ENCODE data around the gene CES2. TPM values are rescaled to one million over a fixed set of nuclear protein-coding genes. Genes with fewer than 3 reads are reported as not detected.

CES2 gene
- total and polyA plus RNA-seq, 3 experiments from 2014 or later, result 23.5 to 26.6 (median 23.8) TPM

DNA sequence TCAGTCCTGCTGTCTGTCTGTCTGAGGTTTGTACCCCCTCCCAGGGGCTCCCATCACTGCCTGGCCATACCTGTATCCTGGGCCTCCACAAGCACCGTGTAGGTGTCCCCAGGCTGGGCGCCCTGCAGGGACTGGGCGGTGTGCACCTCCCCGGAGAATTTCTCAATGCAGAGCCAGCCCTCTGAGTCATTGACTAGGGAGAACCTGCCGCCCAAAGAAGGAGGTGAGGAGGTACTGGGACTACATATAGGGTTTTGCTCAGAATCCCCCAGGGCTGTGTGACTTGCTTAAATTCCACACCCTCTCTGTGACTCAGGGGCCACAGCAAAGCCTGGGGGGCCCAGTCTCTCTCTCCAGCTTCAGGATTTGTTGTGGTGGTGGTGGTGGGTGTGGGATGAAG is 24.2 kb upstream of the CES2 start:
- ChIA-PET CTCF (no interaction called here), POLR2A (no interaction called here)
- H3K27me3 Mint-ChIP-seq, result peaks cover 0 to 1% of the 10 kb centered on the region in 2 donors
- H3K27ac Mint-ChIP-seq, result no peak overlapping the region
- DNase-seq, result no peak
- H3K9me3 ChIP-seq (ENCODE audit: low read length), result no peaks in the 10 kb centered on the region
- peaks cover 0 to 4% (median 4%) of the 10 kb centered on the region in 3 donors for H3K4me1 Mint-ChIP-seq
- H3K9me3 Mint-ChIP-seq, result no peaks in the 10 kb centered on the region
- H3K27me3 ChIP-seq (ENCODE audit: insufficient read depth, low read length, poor library complexity, severe bottlenecking), result no peaks in the 10 kb centered on the region
- H3K36me3 ChIP-seq (ENCODE audit: insufficient read depth, low read length), result no peaks in the 10 kb centered on the region
- H3K4me3 Mint-ChIP-seq, result no peak overlapping the region
- H3K4me1 ChIP-seq (ENCODE audit: insufficient read depth, low read length), result no peaks in the 10 kb centered on the region
- no peaks in the 10 kb centered on the region for H3K36me3 Mint-ChIP-seq
- H3K4me3 ChIP-seq (ENCODE audit: low read length), result no peak overlapping the region
- no peak overlapping the region for H3K27ac ChIP-seq (ENCODE audit: low read depth, low read length)

DNA sequence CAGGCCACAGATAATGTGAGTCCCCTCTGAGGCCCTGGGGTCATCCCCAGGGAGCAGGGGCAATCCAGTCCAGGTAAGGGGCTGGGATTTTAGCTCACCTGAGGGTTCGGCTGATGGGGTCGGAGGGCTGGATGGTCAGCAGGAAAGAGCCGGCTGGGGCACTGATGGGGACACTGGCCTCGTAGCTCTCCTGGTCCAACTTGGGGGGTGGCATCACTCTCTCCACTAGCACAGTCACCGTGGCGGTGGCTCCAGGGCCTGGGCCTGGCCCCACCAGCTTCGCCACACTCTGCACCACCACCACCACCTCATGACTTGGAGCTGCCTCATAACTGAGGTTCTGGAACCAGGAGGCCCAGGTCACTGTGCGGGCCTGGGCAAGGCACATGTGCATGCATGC is 23.5 kb upstream of the CES2 start:
- Mint-ChIP-seq H3K9me3 (no peaks in the 10 kb centered on the region), H3K4me1 (no peaks in the 10 kb centered on the region), H3K27ac (no peak overlapping the region), H3K4me3 (no peak overlapping the region), H3K27me3 (peaks cover 0 to 1% of the 10 kb centered on the region in 2 donors), H3K36me3 (no peaks in the 10 kb centered on the region)
- no peaks in the 10 kb centered on the region for H3K36me3 ChIP-seq (ENCODE audit: insufficient read depth, low read length)
- POLR2A ChIA-PET, result no interaction called here
- H3K9me3 ChIP-seq (ENCODE audit: low read length), result no peaks in the 10 kb centered on the region
- CTCF ChIA-PET, result no interaction called here
- H3K4me3 ChIP-seq (ENCODE audit: low read length), result no peak overlapping the region
- H3K27ac ChIP-seq (ENCODE audit: low read depth, low read length), result no peak overlapping the region
- DNase-seq, result no peak
- H3K27me3 ChIP-seq (ENCODE audit: insufficient read depth, low read length, poor library complexity, severe bottlenecking), result no peaks in the 10 kb centered on the region
- H3K4me1 ChIP-seq (ENCODE audit: insufficient read depth, low read length), result no peaks in the 10 kb centered on the region

DNA sequence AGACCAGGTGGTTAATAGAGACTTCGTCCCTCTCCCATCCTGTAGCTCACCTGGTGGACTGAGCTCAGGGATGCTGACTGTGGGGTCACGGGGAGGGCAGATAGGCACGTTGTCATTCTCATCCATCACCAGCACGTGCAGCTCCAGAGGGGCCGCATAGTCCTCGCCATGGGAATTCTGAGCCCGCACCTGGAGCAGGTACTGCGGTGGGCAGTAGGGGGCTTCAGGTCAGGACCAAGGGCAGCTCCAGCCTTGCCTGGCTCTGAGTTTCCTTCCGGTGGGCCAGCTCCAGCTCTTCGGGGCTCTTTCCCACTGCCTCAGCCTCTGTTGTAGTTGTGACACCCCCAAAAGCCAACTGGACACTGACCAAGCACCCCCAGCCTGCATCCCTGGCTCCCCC is 22.2 kb upstream of the CES2 start:
- H3K4me3 ChIP-seq (ENCODE audit: low read length), result no peak overlapping the region
- ChIA-PET CTCF (no interaction called here), POLR2A (no interaction called here)
- H3K4me1 ChIP-seq (ENCODE audit: insufficient read depth, low read length), result no peaks in the 10 kb centered on the region
- H3K27me3 ChIP-seq (ENCODE audit: insufficient read depth, low read length, poor library complexity, severe bottlenecking), result no peaks in the 10 kb centered on the region
- no peaks in the 10 kb centered on the region for H3K36me3 ChIP-seq (ENCODE audit: insufficient read depth, low read length)
- H3K4me1 Mint-ChIP-seq, result no peaks in the 10 kb centered on the region
- no peaks in the 10 kb centered on the region for H3K9me3 ChIP-seq (ENCODE audit: low read length)
- no peaks in the 10 kb centered on the region for H3K9me3 Mint-ChIP-seq
- no peak overlapping the region for H3K27ac Mint-ChIP-seq
- no peaks in the 10 kb centered on the region for H3K36me3 Mint-ChIP-seq
- H3K27ac ChIP-seq (ENCODE audit: low read depth, low read length), result no peak overlapping the region
- H3K27me3 Mint-ChIP-seq, result peaks cover 0 to 1% of the 10 kb centered on the region in 2 donors
- no peak for DNase-seq
- no peak overlapping the region for H3K4me3 Mint-ChIP-seq

DNA sequence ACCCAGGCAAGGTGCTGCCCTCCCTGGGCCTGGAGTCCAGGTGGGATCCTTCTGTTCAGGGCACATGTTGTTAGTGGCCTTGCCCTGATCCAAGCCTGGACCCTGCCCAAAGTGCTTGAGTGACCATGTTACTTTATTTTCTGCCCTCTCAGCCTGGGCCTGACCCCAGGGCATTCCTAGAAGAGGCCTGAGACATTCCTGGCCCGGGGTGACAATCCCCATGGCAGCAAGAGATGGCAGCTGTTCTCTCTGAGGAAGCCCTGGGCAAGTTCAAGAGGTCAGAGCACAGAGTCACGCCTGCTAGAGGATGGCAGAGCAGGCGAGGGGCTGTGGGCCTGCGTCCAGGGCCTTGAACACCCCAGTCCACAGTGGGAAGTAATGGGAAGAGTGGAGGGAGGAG is 21.6 kb upstream of the CES2 start:
- Mint-ChIP-seq H3K9me3 (no peaks in the 10 kb centered on the region), H3K36me3 (no peaks in the 10 kb centered on the region), H3K4me1 (no peaks in the 10 kb centered on the region), H3K27ac (no peak overlapping the region), H3K4me3 (no peak overlapping the region), H3K27me3 (peaks cover 0 to 1% of the 10 kb centered on the region in 2 donors)
- no peaks in the 10 kb centered on the region for H3K9me3 ChIP-seq (ENCODE audit: low read length)
- ChIA-PET POLR2A (no interaction called here), CTCF (no interaction called here)
- no peak for DNase-seq
- H3K27ac ChIP-seq (ENCODE audit: low read depth, low read length), result no peak overlapping the region
- H3K4me1 ChIP-seq (ENCODE audit: insufficient read depth, low read length), result no peaks in the 10 kb centered on the region
- no peaks in the 10 kb centered on the region for H3K27me3 ChIP-seq (ENCODE audit: insufficient read depth, low read length, poor library complexity, severe bottlenecking)
- no peak overlapping the region for H3K4me3 ChIP-seq (ENCODE audit: low read length)
- H3K36me3 ChIP-seq (ENCODE audit: insufficient read depth, low read length), result no peaks in the 10 kb centered on the region

GRCh38 chr16:66914541-66914940 is 20.8 kb upstream of the CES2 start:
- no peak overlapping the region for H3K27ac ChIP-seq (ENCODE audit: low read depth, low read length)

GRCh38 chr16:66915041-66915440 is 20.3 kb upstream of the CES2 start:
- ChIA-PET CTCF (no interaction called here), POLR2A (no interaction called here)
- H3K4me3 Mint-ChIP-seq, result no peak overlapping the region
- H3K27ac ChIP-seq (ENCODE audit: low read depth, low read length), result no peak overlapping the region
- H3K27me3 Mint-ChIP-seq, result peaks cover 1 to 2% of the 10 kb centered on the region in 2 donors
- no peaks in the 10 kb centered on the region for H3K27me3 ChIP-seq (ENCODE audit: insufficient read depth, low read length, poor library complexity, severe bottlenecking)
- H3K36me3 ChIP-seq (ENCODE audit: insufficient read depth, low read length), result no peaks in the 10 kb centered on the region
- H3K4me3 ChIP-seq (ENCODE audit: low read length), result no peak overlapping the region
- no peaks in the 10 kb centered on the region for H3K4me1 Mint-ChIP-seq
- no peaks in the 10 kb centered on the region for H3K9me3 Mint-ChIP-seq
- no peaks in the 10 kb centered on the region for H3K4me1 ChIP-seq (ENCODE audit: insufficient read depth, low read length)
- H3K9me3 ChIP-seq (ENCODE audit: low read length), result no peaks in the 10 kb centered on the region
- no peak for DNase-seq
- no peaks in the 10 kb centered on the region for H3K36me3 Mint-ChIP-seq
- H3K27ac Mint-ChIP-seq, result no peak overlapping the region

More at GRCh38 chr16:66914541-66914940, 20.8 kb upstream of the CES2 start:
- H3K4me1 ChIP-seq (ENCODE audit: insufficient read depth, low read length), result no peaks in the 10 kb centered on the region
- ChIA-PET CTCF (no interaction called here), POLR2A (no interaction called here)
- H3K4me3 ChIP-seq (ENCODE audit: low read length), result no peak overlapping the region
- H3K4me3 Mint-ChIP-seq, result no peak overlapping the region
- peaks cover 0 to 1% of the 10 kb centered on the region in 2 donors for H3K27me3 Mint-ChIP-seq
- no peak for DNase-seq
- H3K36me3 Mint-ChIP-seq, result no peaks in the 10 kb centered on the region
- peak overlapping the region in 2 of 8 donors; percentile 13 to 70 for H3K27ac Mint-ChIP-seq
- H3K27me3 ChIP-seq (ENCODE audit: insufficient read depth, low read length, poor library complexity, severe bottlenecking), result no peaks in the 10 kb centered on the region
- no peaks in the 10 kb centered on the region for H3K4me1 Mint-ChIP-seq
- H3K36me3 ChIP-seq (ENCODE audit: insufficient read depth, low read length), result no peaks in the 10 kb centered on the region
- H3K9me3 Mint-ChIP-seq, result no peaks in the 10 kb centered on the region
- H3K9me3 ChIP-seq (ENCODE audit: low read length), result no peaks in the 10 kb centered on the region

DNA sequence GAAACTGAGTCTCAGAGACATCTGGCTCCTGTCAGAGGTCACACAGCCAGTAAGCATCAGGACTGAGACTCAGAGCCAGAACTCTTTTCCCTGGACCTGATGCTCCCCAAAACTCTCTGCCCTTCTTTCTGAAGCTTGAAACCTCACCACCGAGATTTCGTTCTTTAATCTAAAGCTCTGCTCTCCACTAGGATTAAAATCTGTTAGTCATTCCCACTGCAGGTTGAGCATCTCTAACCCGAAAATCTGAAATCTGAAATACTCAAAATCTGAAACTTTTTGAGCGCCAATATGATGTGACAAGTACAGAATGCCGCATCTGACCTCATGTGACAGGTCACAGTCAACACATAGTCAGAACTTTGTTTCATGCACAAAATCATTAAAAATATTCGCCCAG is 18.8 kb upstream of the CES2 start:
- Histone ChIP-seq H3K9me3 (ENCODE audit: low read length) (no peaks in the 10 kb centered on the region), H3K4me1 (ENCODE audit: insufficient read depth, low read length) (no peaks in the 10 kb centered on the region), H3K4me3 (ENCODE audit: low read length) (no peak overlapping the region), H3K27me3 (ENCODE audit: insufficient read depth, low read length, poor library complexity, severe bottlenecking) (no peaks in the 10 kb centered on the region), H3K36me3 (ENCODE audit: insufficient read depth, low read length) (no peaks in the 10 kb centered on the region), H3K27ac (ENCODE audit: low read depth, low read length) (no peak overlapping the region)
- H3K27ac Mint-ChIP-seq, result no peak overlapping the region
- H3K36me3 Mint-ChIP-seq, result no peaks in the 10 kb centered on the region
- no peak overlapping the region for H3K4me3 Mint-ChIP-seq
- DNase-seq, result no peak
- ChIA-PET POLR2A (no interaction called here), CTCF (no interaction called here)
- H3K9me3 Mint-ChIP-seq, result no peaks in the 10 kb centered on the region
- no peaks in the 10 kb centered on the region for H3K4me1 Mint-ChIP-seq
- peaks cover 0 to 12% of the 10 kb centered on the region in 2 donors for H3K27me3 Mint-ChIP-seq

DNA sequence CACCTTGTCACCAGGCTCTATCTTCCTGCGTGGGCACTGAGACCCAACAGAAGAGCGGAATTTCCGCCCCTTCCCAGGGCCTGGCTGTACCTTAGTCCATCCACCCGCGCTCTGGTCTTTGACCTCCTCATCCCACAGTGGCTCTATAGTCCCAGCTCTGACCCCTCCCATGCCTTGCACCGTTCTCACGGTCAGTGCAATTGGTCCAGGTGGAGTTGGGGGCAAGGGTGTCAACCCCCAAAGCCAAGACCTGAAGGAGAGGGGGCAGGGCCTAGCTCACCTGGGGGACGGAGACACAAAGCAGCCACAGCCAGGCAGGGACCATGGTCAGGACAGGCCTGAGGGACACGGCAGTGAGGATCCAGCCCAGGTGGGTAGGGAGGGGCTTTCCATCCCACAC is 17.6 kb upstream of the CES2 start:
- ChIA-PET POLR2A (no interaction called here), CTCF (no interaction called here)
- H3K27ac Mint-ChIP-seq, result no peak overlapping the region
- Histone ChIP-seq H3K27ac (ENCODE audit: low read depth, low read length) (no peak overlapping the region), H3K4me1 (ENCODE audit: insufficient read depth, low read length) (no peaks in the 10 kb centered on the region), H3K36me3 (ENCODE audit: insufficient read depth, low read length) (no peaks in the 10 kb centered on the region), H3K9me3 (ENCODE audit: low read length) (no peaks in the 10 kb centered on the region), H3K4me3 (ENCODE audit: low read length) (no peak overlapping the region), H3K27me3 (ENCODE audit: insufficient read depth, low read length, poor library complexity, severe bottlenecking) (no peaks in the 10 kb centered on the region)
- no peaks in the 10 kb centered on the region for H3K4me1 Mint-ChIP-seq
- no peaks in the 10 kb centered on the region for H3K9me3 Mint-ChIP-seq
- H3K27me3 Mint-ChIP-seq, result peaks cover 2 to 13% of the 10 kb centered on the region in 2 donors
- H3K4me3 Mint-ChIP-seq, result no peak overlapping the region
- DNase-seq, result no peak
- H3K36me3 Mint-ChIP-seq, result no peaks in the 10 kb centered on the region

GRCh38 chr16:66918355-66918754 is 17.0 kb upstream of the CES2 start:
- Histone ChIP-seq H3K9me3 (ENCODE audit: low read length) (no peaks in the 10 kb centered on the region), H3K27me3 (ENCODE audit: insufficient read depth, low read length, poor library complexity, severe bottlenecking) (no peaks in the 10 kb centered on the region), H3K27ac (ENCODE audit: low read depth, low read length) (no peak overlapping the region), H3K4me1 (ENCODE audit: insufficient read depth, low read length) (no peaks in the 10 kb centered on the region), H3K36me3 (ENCODE audit: insufficient read depth, low read length) (no peaks in the 10 kb centered on the region), H3K4me3 (ENCODE audit: low read length) (no peak overlapping the region)
- peaks cover 7 to 18% of the 10 kb centered on the region in 2 donors for H3K27me3 Mint-ChIP-seq
- ChIA-PET POLR2A (no interaction called here), CTCF (no interaction called here)
- H3K4me1 Mint-ChIP-seq, result no peaks in the 10 kb centered on the region
- H3K9me3 Mint-ChIP-seq, result no peaks in the 10 kb centered on the region
- no peak overlapping the region for H3K4me3 Mint-ChIP-seq
- no peaks in the 10 kb centered on the region for H3K36me3 Mint-ChIP-seq
- no peak overlapping the region for H3K27ac Mint-ChIP-seq
- DNase-seq, result no peak

Measured in CD8-positive, alpha-beta memory T cell (primary cell).